ENCODE measurements around the gene COL8A1.

The COL8A1 gene

DNA sequence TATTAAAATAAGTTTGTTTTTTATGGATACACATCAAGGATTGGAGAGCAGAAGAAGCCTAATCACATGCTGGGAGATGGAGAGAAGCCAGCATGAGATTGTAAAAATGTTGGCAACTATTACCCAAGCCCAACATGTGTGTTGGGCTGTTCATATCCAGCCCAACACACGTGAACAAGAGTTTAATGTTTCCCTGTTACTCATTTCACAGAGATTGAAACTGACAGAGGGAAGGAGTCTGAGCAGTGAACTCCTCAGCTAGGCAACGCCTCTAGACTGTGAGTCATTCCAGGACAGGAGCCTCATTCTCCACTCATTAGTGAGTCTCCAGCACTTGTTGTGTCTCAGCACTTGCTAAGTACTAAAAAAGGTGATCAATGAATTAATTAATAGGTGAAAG is 136.1 kb downstream of the COL8A1 start:
- Histone ChIP-seq H3K27ac (ENCODE audit: low read length) (no peak overlapping the region), H3K79me2 (ENCODE audit: low read length) (no peaks in the 10 kb centered on the region)

GRCh38 chr3:99776516-99777209 is 138.3 kb downstream of the COL8A1 start:
- Histone ChIP-seq H3K4me2 (ENCODE audit: low read length) (no peak overlapping the region), H3K4me3 (ENCODE audit: low read length) (no peak overlapping the region), H3K27me3 (ENCODE audit: low read depth, low read length) (peaks cover 43% of the 10 kb centered on the region), H2AFZ (ENCODE audit: low read depth, low read length) (no peak overlapping the region), H3K9me3 (ENCODE audit: insufficient read depth, low read length) (no peaks in the 10 kb centered on the region), H3K36me3 (replicated peaks; ENCODE audit: low read depth, low read length) (no peaks in the 10 kb centered on the region), H3K27ac (ENCODE audit: low read length) (no peak overlapping the region), H3K79me2 (ENCODE audit: low read length) (no peaks in the 10 kb centered on the region), H3K4me1 (ENCODE audit: low read length) (peaks cover 12% of the 10 kb centered on the region), H4K20me1 (ENCODE audit: insufficient read depth, low read length) (no peaks in the 10 kb centered on the region), H3K9ac (ENCODE audit: low read length) (no peak overlapping the region)
- TF ChIP-seq EZH2phosphoT487 (IDR thresholded peaks at IDR 0.05; ENCODE audit: low read depth) (no peak), CTCF (IDR thresholded peaks at IDR 0.05; ENCODE audit: low read depth, low read length) (no peak)

More for the DNA sequence above, 136.1 kb downstream of the COL8A1 start:
- H3K36me3 ChIP-seq (replicated peaks; ENCODE audit: low read depth, low read length) = no peaks in the 10 kb centered on the region
- no peaks in the 10 kb centered on the region for H3K9me3 ChIP-seq (ENCODE audit: insufficient read depth, low read length)
- TF ChIP-seq EZH2phosphoT487 (IDR thresholded peaks at IDR 0.05; ENCODE audit: low read depth) (no peak), CTCF (IDR thresholded peaks at IDR 0.05; ENCODE audit: low read depth, low read length) (no peak)
- H3K27me3 ChIP-seq (ENCODE audit: low read depth, low read length) = peaks cover 27% of the 10 kb centered on the region
- peaks cover 12% of the 10 kb centered on the region for H3K4me1 ChIP-seq (ENCODE audit: low read length)
- no peaks in the 10 kb centered on the region for H4K20me1 ChIP-seq (ENCODE audit: insufficient read depth, low read length)
- no peak overlapping the region for H2AFZ ChIP-seq (ENCODE audit: low read depth, low read length)
- H3K9ac ChIP-seq (ENCODE audit: low read length) = no peak overlapping the region
- H3K4me2 ChIP-seq (ENCODE audit: low read length) = peak overlapping the region; percentile 28; the same call in 1 of the 2 replicates
- H3K4me3 ChIP-seq (ENCODE audit: low read length) = no peak overlapping the region

DNA sequence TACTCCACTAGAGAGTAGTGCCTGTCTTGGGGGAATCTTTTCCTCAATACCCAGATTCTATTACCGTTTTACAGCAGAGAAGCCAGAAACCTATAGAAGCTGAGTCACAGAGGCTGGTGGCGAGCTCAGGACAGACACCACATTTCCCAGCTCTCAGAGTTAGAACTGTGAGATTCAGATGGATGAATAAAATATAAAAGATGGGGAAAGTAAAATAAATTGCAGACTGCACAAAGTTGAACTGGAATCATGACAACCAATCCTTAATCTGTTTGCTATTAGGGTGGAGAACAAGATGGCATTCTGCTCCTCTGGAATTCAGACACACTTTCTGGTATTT is 138.8 kb downstream of the COL8A1 start:
- Histone ChIP-seq H2AFZ (ENCODE audit: low read depth, low read length) (no peak overlapping the region), H3K4me3 (ENCODE audit: low read length) (no peak overlapping the region), H4K20me1 (ENCODE audit: insufficient read depth, low read length) (no peaks in the 10 kb centered on the region), H3K79me2 (ENCODE audit: low read length) (no peaks in the 10 kb centered on the region), H3K27ac (ENCODE audit: low read length) (no peak overlapping the region), H3K27me3 (ENCODE audit: low read depth, low read length) (peaks cover 46% of the 10 kb centered on the region), H3K36me3 (replicated peaks; ENCODE audit: low read depth, low read length) (no peaks in the 10 kb centered on the region), H3K9ac (ENCODE audit: low read length) (no peak overlapping the region), H3K4me1 (ENCODE audit: low read length) (peaks cover 12% of the 10 kb centered on the region), H3K4me2 (ENCODE audit: low read length) (no peak overlapping the region), H3K9me3 (ENCODE audit: insufficient read depth, low read length) (no peaks in the 10 kb centered on the region)
- TF ChIP-seq CTCF (IDR thresholded peaks at IDR 0.05; ENCODE audit: low read depth, low read length) (no peak), EZH2phosphoT487 (IDR thresholded peaks at IDR 0.05; ENCODE audit: low read depth) (no peak)

- no peak overlapping the region for H3K4me3 ChIP-seq (ENCODE audit: low read length)
- TF ChIP-seq EZH2phosphoT487 (IDR thresholded peaks at IDR 0.05; ENCODE audit: low read depth) = no peak
- no peak for TF ChIP-seq CTCF (IDR thresholded peaks at IDR 0.05; ENCODE audit: low read depth, low read length)
- no peak overlapping the region for H3K27ac ChIP-seq (ENCODE audit: low read length)
- no peaks in the 10 kb centered on the region for H3K79me2 ChIP-seq (ENCODE audit: low read length)
- no peak overlapping the region for H3K9ac ChIP-seq (ENCODE audit: low read length)
- peaks cover 12% of the 10 kb centered on the region for H3K4me1 ChIP-seq (ENCODE audit: low read length)
- H2AFZ ChIP-seq (ENCODE audit: low read depth, low read length) = no peak overlapping the region
- peaks cover 46% of the 10 kb centered on the region for H3K27me3 ChIP-seq (ENCODE audit: low read depth, low read length)
- no peaks in the 10 kb centered on the region for H3K9me3 ChIP-seq (ENCODE audit: insufficient read depth, low read length)
- no peak overlapping the region for H3K4me2 ChIP-seq (ENCODE audit: low read length)
- H3K36me3 ChIP-seq (replicated peaks; ENCODE audit: low read depth, low read length) = no peaks in the 10 kb centered on the region
- no peaks in the 10 kb centered on the region for H4K20me1 ChIP-seq (ENCODE audit: insufficient read depth, low read length)
These were observed 139.3 kb downstream of the COL8A1 start for GRCh38 chr3:99777708-99778107.
